ENCODE measurements around the gene SHISA4.
"Not testable (repeated sequence)": the region's sequence is repeated elsewhere in the genome, so short reads cannot be mapped to it uniquely, and the experiment has no call there.

The SHISA4 gene

DNA sequence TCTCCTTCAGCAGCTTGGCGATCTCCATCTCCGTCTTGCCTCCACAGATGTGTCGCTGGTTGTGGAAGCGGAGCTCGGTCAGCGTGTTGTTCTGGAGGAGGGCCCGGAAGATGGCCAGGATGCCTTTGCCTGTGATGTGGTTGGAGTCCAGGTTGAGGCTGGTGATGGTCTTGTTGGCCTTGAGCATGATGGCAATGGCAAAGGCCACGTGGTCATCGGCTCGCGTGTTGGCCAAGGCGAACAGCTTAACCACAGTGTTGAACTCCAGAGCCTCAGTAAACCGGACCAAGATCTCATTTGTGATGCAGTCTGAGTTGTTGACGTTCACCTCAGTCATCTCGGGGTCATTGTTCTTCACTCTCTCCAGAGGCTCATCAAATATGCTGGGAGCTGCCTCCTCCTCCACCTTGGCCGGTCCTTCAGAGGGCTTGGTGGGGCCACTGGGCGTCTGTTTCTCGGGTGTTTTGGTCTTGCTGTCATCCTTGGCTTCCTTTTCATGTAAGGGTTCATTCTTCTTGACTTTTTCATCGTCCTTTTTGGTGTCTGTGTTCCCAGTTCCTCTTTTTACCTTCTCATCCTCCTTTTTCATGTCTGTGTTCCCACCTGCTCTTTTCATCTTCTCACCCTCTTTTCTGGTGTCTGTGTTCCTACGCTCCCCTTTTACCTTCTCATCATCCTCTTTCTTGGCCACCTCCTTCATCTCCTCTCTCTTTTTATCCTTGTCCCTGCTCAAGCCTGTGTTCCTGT lies 11.2 kb downstream of the SHISA4 start:
- DNase-seq: no peak

DNA sequence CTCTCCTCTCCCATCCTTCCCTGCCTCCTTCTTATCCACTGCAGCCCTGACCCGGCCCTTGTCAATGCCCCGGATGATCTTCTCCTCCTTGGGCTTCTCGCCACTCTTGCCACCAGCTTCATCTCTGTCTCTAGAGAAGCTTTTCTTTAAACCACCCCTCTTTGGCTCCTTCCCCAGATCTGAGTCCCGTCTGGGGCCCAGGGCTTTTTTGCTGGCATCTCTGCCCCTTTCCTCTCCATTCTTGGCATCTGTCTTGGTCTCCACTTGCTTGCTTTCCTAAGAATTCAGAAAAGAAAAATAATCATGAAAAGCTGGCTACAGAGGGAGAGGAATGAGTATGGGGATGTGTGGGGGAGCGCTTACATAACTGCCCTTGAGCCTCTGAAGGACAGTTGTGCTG lies 11.8 kb downstream of the SHISA4 start:
- DNase-seq: no peak

DNA sequence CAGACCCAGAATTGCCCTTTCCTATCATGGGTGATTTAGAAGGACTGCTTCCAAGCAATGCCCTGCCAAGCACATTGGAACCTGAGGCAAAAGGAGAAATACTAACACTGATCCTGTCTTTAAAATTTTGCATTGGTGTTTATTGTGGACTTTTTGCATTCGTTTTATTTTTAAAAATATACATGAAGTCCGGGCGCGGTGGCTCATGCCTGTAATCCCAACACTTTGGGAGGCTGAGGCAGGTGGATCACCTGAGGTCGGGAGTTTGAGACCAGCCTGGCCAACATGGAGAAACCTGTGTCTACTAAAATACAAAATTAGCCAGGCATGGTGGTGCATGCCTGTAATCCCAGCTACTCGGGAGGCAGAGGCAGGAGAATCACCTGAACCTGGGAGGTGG lies 12.3 kb downstream of the SHISA4 start:
- not testable (repeated sequence) for DNase-seq

DNA sequence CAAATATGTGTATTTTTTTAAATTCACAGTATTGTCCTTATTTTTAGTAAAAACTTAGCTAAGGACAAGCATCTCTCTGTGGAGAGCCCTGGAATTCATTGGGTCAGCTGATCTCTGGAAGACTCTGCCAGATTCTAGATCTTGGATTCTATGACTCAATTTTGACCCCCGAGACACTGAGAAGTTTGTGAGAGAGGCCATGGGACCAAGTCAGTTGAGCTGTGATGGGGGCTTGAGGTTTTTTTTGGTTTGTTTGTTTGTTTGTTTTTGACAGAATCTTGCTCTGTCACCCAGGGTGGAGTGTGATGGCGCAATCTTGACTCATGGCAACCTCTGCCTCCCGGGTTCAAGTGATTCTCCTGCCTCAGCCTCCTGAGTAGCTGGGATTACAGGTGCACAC lies 13.5 kb downstream of the SHISA4 start:
- DNase-seq: no peak

DNA sequence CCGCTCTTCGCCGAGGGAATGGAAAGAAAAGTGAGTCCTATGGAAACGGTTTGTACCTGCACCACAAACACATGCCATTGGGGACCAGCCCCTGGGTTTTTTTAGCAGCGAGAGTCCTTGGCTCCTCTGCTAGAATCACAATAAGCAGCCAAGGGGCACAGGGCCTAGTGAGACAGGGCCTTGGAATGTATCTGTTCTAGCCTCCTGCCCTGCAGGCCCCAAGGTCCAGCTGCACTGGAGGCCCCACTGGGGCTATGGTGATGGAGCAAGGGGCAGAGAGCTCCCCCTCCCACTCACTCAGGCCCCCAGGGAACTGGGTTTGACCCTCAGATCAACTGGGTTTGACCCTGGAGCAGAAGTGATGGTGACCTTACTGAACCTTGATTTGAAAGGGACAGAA lies 14.4 kb downstream of the SHISA4 start:
- no peak for DNase-seq

DNA sequence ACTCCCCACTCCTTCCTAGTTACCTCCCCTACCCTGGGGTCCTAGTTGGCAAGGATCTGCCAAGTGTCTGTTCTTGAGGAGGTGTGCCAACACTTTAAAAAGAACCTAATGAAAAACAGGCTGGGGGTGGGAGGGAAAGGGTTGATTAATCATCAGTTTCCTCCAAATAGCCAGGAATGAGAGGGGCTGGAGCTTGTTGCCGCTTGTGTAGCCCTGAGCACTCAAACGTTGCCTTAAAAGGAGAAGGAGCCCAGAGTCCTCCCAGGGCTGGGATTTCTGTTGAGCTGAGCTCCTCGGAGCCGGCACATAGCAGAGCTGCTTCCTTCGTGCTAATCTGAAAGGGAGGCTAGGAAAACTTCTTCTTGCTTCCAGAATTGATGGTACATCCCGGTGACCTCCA lies 15.9 kb downstream of the SHISA4 start:
- DNase-seq: peak; percentile 80

DNA sequence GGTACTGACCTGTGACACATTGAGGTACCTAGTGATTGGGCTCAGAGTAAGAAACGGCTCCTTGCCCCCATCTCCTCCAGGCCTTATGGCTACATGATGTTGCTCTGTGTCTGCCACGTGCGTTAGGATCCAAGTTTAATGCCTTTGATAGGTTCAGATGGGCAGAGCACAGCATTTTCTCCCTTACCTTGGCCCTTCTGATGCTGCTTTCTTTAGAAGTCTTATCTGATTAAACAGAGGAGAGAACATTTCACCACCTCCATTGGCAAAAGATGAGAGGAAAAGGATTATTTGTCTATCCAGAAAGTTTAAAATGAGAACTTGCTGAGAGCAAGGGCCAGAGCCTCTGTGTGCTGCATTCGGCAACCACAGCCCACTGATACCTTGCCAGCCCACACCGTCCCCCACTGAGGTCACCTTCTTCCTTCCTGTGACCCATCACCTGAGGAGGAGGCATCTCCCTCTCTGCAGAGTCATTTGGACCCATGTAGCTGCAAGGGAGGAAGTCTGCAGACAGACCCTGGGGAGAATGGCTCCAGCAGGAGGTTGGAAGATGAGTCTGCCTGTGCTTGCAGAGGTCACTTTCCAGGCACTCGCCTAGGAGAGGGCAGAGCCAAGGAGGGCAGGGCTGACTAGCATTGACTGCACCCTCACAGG lies 16.7 kb downstream of the SHISA4 start:
- no peak for DNase-seq

DNA sequence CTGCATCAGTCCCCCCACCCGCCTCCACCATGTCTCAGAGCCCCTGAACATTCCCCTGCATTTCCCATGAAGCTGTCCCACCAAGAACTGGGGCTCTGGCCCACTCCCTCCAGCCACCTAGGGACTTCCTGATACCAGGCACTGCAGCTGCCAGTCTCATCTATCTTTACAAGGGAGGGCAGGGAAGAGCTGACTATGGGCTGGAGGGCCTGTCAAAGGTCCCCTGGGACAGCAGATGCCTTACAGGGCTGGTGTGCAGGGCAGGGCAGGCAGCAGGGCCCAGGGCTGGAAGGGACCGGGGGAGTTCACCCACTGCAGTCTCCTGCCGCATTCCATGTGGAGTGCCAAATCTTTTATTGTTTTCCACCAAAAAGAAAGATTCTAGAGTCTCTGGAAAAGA lies 17.6 kb downstream of the SHISA4 start:
- no peak for DNase-seq

DNA sequence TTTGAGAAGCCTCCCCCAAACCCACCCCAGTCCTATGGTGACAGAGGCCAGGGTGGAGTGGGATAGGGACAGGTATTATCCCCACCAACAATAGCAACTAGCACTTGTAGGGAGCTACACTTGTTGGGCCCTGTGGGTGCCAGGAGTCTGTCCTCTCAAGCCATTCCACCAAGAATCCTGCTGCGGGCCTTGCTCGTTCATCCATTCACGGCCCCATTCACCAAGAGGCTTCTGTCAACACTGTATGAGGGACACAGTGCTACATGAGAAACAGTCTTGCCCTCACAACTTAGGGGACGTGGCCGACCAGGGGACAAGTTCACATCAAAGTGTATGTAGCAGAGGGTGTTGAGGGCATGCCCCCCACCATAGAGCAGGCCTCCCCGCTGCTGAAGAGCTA lies 18.9 kb downstream of the SHISA4 start:
- DNase-seq: no peak

DNA sequence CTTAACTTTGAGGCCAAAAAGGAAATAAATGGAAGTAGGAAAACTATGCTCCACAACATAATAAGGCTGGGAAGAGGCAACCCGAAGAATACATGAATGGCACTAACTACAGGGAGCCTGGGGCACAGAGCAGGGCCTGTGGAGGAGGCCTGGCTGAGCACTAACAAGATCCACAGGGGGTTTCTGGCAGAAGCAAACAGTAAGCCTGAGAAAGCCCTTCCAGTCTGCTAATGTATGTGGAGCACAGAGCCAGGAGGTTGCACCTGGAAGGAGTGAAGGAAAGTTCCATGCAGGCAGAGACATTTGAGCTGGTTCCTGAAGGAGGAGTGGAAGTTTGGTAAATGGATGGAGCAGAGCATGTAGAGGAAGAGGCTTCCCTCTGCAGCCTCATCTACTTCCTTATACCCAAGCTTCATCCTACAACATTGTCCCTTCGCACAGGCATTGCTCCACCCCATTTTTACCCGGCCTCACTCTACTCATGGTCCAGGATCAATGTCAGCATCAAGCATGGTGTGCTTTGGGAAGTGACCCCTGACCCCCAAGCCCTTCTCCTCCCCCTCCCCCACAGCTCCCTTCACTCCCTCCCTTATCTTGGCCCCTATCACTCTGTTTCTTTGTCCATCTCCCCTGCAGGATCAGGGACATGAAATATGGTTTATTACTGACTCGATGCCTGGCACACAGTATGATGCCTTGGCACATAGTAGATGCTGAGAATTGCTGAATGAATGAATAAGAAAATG lies 23.3 kb downstream of the SHISA4 start:
- no peak for DNase-seq

DNA sequence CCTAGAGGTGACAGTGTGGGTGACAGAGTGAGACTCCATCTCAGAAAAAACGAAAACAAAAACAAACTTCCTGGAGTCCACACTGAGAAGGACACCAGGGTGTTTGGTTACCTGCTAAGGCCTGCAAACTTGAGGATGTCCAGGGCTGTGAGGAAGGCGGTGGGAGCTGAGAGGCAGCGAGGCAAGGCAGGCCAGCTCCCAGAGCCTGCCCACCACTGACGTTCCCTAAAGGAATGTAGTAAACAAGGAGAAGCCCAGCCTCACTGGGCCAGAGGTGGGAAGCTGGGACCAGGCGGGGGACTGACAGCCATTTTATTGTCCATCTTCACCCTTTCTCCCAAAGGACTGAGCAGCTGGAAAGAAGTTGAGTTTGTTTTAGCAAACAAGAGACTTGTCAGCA lies 24.1 kb downstream of the SHISA4 start:
- DNase-seq: no peak

DNA sequence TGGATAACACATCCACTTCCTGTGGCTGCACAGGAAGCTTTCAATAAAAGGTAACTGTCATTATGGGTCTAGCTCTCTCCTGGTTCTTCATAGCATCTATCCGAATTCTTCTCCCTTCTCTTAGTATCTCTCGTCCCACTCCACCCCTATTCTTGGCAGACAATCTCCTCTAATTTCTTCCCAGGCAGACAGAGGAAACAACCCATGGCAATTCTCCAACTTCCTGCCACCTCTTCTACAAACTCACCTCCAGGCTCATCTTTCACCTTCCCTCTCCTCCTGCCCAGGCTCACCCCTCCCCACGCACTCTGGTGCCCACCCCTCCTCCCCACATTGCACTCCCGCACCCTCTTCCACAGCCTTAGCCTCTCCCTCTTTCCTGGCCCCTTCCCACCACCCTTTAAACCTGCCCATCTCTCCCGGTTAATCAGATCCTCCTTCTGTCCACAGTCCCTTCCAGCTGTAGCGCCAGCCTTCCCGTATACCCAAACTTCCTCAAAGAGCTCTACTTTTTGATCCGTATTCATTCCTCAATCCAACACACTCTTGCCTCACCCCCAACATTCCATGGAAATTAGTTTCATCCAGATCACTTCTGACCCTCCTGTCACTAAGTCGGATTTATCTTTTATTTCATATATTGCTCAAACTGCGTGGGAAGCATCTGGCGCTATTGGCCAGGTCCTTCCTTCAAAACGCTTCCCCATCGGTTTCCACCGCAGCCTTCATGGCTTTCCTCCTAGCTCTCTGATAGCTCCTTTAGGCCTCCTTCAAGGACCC lies 25.9 kb downstream of the SHISA4 start:
- DNase-seq: no peak

DNA sequence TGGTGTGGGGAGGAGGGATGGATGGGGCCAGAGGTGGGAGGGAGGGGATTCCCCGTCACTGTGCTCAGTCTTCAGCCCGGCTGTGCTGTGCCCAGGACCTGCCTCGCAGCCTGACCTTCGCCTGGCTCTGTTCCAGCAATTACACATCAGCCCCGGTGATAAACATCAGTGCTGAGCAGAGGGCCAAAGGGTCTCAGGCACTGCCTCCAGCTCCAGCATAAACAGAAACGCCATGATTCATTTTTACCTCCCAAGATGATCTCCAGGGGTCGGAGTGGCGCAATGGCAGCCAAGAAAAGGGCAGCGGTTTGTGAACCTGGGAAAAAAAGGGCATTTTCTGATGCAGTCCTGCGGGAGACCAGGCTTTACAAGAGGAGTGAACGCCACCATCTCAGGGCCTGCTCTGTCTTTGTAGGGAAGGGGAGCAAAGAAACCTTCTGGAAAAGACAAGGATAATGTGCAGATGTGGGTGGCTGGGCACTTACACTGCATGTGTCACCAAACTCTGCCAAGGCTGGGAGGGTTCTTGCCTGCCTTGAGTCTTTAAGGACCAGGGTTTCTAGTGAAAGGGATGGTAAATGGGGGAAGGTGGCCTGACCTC lies 28.1 kb downstream of the SHISA4 start:
- peak; percentile 44 for DNase-seq

DNA sequence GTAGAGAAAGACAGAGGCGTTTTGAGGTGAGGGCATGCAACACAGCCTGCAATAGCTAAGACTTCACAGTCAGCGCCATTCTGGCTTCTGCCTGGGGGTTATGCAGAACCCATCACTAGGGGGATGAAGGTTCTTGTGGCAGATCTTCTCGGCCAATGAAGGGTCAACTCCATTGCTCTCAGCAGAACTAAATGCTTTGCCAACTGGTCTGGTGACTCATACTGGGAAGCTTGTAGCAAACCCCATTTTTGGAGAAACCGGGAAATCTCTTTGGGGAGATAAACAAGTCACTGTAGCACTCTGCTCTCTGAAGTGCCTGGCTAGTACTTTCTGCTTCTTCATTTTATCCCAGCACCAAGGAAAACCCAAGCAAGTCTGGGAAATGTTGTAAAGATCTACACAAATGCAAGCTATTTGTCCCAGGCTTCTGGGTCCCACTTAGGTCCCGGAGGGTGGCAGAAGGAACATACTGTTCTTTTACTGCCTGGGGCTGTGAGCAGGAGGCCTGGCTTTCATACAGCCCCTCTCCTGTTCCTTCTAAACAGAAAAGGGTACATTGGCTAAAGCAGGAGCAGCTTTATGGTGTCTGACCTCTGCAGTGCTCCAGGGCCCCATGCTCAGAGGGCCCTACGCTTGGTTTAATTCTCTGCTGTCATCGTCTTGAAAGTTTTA lies 28.8 kb downstream of the SHISA4 start:
- DNase-seq: peak; percentile 26

DNA sequence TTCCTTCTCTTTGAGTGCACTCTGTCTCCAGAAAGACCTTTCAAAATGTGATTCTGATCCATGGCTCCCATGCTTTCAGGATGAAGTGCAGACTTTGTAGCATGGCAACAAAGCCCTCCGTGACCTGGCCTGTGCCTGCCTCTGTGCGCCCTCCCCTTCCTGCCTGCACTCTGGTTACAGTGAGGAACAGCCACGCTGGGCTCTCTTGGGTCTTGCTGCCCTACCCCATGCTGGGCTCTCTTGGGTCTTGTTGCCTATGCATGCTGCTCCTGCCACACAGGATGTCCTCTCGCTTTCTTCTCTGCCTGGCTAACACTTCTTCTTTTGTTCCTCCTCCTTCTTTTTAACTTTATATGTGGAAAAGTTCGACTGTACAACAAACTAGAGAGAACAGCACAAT lies 29.6 kb downstream of the SHISA4 start:
- DNase-seq: no peak

DNA sequence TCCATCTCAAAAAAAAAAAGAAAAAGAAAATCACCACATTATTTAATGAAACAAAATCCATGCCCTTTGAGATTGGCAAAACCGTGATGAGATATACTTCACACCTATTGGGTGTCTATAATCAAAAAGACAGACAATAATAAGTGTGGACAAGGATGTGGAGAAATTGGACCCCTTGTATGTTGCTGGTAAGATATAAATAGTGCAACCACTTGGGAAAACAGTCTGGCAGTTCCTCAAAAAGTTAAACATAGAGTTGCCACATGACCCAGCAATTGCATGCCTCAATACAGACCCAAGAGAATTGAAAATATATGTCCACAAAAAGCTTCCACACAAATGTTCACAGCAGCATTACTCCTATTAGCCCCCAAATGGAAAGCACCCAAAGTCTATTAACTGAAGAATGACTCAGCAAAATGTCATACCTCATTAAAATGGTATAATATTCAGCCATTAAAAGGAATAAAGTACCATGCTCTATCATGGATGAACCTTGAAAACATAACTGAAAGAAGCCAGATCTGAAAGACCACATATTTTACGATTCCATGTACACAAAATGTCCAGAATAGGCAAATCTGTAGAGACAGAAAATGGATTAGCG lies 33.4 kb downstream of the SHISA4 start:
- no peak for DNase-seq

DNA sequence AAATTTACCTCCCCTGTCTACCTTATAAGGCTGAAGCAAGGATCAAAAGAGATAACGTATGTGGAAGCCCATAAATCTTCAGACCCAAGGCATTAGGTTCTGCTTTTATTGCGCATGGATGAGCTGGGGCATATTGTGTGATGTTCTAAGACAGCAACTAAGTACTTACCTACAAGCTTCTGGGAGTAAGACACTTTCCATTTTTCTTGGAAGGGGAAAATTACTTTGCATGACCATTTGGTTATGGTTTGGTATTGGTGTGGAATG lies 36.5 kb downstream of the SHISA4 start:
- DNase-seq: no peak

DNA sequence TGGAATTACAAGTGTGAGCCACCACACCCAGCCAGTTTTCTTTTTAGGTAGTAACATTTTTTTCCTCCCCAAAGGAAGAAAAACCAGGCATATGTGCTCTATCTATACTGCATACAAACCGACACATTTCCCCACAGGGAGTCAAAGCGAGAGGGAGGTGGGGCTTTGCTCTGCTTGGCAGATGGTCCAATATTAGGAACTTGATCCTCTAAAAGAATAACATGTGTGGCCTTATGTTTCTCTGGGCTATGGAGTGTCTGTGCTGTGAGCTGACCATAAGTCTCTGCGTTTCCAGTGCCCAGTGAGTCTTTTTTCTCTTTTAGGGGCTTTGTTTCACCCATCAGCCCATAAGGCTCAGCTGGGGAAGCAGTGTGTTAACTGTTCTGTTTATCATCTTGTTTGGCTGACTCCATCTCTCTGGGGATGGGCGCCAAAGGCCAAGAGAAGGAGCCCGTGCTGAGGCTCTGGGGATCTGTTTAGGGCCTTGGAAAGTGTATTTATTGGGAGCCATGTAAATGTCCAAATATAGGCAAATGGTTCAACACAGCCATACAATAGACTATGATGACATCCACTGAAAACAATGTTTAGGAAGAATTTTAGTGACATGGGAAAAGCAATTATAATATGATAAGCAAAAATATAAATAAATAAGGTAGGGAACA lies 37.4 kb downstream of the SHISA4 start:
- DNase-seq: no peak

DNA sequence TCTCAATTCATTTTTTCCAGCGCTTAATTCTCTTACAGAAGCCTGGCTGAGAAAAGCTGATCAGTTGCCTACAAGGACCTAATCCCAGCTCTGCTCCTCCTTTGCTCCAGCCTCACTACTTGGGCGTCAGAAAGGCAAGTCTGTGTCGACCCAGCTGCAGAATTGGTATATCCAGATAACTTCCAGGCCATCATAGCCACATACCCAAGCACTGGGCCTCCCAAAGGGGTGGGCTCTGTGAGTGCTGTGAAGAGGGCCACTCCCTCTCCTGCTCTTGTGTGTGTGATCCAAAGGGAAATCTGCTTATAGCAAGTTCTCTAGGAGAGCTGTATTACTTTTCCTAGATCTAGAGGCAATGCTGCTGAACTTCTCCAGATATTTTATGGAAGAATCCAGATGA lies 39.6 kb downstream of the SHISA4 start:
- DNase-seq: no peak

DNA sequence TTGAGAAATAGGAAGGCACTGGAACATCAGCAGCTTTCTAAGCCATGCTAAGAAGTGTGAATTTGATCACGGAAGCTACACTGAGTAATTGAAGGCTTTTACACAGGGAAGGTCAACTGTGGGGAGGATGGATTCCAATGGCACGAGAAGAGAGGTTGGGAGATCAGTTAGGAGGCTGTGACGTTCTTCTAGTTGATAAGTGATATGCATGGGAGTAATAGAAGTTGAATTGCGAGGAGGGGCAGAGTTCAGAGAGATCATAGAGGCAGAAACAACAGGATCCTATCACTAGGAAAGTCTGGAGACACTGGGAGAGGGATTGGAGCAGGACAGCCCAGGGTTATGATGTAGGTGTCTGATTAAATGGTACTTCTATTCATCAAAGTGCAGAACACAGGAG lies 41.4 kb downstream of the SHISA4 start:
- DNase-seq: no peak

DNA sequence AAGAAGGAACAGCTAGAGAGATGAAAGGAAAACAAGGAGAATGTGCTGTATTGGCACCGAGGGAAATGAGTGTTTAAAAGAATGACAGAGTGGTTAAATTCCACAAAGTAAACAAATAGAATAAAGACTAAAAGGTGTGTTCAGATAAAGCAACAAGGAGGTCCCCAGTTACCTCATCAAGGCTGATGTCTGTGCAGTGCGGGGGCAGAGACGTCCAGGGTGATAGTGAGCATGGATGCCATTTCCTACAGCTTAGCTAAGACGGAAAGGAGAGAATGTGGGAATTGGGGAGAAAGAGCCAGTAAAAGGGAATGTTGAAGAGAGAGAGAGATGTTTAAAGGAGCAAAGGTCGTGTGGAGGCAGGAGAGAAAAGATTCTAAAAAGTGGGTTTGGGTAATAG lies 42.1 kb downstream of the SHISA4 start:
- DNase-seq: no peak
